HG02943 (cell line): Measurements from ENCODE around the gene UROC1.

Source experiments
- ATAC-seq: cut with Tn5 transposase; IDR thresholded peaks from one replicate; pipeline ENCODE4 v1.9.1; 2021; ENCODE audit warnings: mild to moderate bottlenecking, low read depth, moderate library complexity; ENCODE audit not compliant: unreplicated experiment

The UROC1 gene

GRCh38 chr3:126467611-126467955, 50.0 kb downstream of the UROC1 start:
- ATAC-seq, result no peak

GRCh38 chr3:126466886-126467610, 50.5 kb downstream of the UROC1 start:
- ATAC-seq, result no peak

DNA sequence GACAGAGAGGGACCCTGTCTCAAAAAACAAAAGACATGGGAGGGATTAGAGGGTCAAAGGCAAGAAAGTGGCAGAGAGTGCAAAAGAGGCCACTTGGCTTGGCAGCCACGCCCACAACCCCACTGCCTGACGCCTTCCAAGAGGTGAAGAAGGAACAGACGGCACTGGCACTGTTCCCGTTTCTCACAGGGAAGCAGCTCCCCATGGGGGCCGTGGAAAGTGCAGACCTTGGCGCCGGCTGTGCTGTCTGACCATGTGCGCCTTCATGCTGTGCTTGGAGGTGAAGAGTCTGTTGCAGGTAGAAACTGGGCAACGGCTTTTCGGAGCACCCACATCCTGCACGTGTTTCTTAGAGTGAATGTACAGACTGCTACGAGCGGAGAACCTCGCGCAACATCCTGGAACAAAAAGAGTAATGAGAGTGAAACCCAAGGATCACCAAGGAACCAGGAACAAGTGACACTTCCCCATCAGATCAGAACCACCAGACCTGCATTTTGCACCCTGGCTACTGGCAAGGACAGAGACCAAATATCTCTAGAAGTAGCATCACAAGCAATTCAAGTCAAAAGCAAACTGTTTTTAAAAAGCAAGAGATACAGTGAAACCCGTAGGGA, 51.5 kb downstream of the UROC1 start:
- no peak for ATAC-seq

- ATAC-seq, result no peak
Measured at GRCh38 chr3:126464997-126465396, 52.6 kb downstream of the UROC1 start.

GRCh38 chr3:126464494-126464893, 53.1 kb downstream of the UROC1 start:
- no peak for ATAC-seq

DNA sequence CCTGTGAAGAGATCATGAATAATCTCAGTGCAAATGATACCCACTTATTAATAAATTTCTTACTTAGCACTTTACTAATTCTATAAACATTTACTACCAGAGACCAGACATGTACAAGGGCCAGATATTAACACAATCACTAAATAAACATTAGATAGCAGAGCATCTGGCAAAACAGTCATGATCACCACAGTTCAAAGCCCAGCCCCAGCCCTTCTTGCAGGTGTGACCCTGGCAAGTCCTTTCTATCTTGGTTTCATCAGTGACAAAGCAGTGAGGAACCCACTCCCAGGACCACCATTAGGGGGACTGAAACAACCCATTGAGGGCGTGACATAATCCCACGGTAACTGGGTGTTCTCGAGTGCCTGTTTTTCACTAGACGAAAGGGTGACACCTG, 53.5 kb downstream of the UROC1 start:
- ATAC-seq, result no peak

- ATAC-seq, result no peak
Measured at GRCh38 chr3:126463521-126463920, 54.1 kb downstream of the UROC1 start.

DNA sequence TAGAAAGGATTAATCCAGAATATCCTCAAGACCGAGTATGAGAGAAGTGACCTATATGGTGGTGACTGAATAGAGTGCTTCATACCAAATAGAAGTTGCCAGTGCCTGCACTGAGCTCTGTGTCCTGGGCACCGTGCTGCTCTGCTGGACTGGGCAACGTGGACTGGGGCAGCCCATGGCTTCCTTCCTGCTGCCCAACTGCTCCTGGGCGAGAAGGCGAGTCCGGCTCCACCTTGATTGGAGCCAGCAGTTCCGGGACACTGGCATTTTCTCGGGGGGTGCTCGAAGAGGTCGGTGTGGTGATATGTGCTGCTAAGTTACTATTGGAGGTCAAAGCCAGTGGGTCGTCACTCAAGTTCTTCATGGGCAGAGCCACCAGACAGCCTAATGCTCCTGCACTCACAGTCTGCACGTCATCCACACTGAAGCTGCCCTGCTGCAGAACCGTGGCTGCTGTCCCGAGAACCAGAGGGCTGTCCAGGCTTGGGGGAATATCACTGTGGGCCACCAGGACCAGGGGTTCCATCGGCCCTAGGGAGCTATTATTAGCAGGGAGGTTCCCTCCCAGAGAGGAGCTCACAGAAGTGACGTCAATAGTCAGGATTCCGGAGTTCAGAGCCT, 56.0 kb downstream of the UROC1 start:
- no peak for ATAC-seq

DNA sequence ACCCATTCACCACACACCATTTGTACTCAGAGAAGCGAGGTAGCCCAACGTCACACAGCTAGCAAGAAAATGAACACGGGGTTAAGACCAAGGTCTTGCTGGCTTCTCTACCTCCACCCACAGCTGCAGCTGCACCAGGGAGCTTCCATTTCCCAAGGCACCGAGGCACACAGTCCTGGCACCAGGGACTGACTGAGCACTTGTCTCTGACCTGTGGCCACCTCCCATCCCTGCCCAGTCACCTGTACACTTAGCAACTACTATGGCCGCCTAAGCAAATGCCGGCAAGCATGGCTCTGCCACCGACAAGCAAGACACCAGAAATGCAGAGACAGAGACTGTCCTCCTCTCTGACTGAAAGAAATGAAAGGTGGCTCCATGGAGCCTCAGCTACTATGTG, 57.2 kb downstream of the UROC1 start:
- ATAC-seq, result no peak

DNA sequence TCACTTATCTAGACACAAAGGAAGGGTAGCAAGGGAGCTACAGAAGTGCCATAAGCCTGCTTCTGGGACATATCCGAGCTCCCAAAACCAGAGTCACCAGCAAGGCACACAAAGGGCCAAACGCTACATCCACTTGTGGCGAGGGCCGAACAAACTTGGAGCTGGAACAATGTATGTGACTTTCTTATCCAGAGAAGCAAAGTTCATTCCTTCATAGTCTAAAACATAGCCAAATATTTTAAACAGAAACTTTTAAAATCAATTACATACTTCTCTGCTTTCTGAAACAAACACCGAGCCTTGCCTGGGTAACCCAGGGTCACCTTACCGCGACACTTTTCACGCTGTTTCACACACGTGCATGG, 57.8 kb downstream of the UROC1 start:
- no peak for ATAC-seq

DNA sequence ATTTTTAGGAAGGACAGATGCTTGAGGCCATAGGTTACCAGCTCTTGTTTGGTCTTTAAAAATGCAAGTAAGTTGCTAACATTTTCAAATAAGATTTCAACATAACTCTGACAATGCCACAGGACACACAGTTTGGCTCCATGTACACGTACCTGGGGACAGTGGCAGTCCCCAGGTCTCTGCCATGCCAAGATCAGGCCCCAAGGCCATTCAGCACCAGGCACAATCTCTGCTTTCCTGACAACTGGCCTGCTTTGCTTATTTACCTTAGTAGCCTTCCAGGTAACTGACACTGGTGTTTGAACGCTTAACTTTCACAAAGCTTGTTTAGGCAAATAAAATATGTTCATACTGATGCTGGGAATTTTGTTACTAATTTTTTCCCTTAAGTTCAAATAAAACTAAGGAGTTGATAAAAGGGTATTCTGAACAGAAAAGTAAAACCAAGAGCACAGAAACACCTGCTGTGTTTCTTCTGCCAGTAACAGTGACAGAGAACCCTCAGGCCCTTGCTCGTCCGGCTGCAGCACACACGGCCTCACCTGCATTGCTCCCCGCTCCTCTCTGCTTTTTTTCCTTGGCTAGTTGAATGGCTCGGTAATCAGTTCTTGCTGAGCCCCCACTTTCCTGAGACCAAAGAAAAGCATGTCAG, 58.3 kb downstream of the UROC1 start:
- ATAC-seq, result no peak

- no peak for ATAC-seq
Measured at GRCh38 chr3:126456766-126457388, 60.7 kb downstream of the UROC1 start.

DNA sequence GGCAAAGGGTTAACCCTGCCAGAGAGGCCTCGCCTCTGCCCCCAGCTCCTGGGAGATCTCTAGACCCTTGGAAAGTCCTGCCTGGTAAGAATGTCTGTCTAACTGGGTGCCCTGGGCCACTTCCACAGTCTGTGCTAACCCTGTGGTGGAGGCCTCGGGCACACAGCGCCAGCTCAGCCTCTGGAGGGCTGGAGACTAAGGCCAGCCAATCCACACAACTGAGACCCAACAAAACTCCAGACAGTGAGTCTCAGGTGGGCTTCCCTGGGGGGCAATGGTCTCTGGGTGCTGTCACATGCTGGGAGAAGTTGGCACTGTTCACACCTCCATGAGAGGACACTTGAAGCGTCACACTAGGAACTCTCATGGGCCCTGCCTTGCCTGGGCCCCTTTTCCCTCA, 61.4 kb downstream of the UROC1 start:
- no peak for ATAC-seq

- no peak for ATAC-seq
Measured at GRCh38 chr3:126454437-126455198, 63.0 kb downstream of the UROC1 start.

GRCh38 chr3:126454025-126454424, 63.5 kb downstream of the UROC1 start:
- ATAC-seq, result no peak

- ATAC-seq, result no peak
Measured at GRCh38 chr3:126452213-126452612, 65.4 kb downstream of the UROC1 start.

DNA sequence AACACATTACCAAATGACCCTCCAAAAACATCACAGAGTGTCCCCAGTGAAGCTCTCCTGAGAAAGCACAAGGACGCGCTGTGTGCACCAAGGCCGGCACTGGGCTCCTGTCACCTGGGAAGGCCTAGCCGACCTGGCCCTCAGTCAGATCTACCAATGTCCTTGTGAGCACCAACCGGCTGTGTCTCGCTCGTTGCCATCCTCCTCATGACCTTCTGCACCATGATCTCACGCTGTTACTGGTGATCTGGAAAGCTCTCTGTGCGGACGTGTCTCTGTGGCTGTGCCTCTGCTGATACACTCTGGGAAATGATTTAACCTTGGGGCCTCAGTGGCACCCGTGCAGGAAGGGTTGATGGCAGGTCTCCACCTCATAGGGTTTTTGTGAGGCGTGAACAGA, 66.1 kb downstream of the UROC1 start:
- no peak for ATAC-seq

GRCh38 chr3:126450744-126451143, 66.8 kb downstream of the UROC1 start:
- ATAC-seq, result no peak

DNA sequence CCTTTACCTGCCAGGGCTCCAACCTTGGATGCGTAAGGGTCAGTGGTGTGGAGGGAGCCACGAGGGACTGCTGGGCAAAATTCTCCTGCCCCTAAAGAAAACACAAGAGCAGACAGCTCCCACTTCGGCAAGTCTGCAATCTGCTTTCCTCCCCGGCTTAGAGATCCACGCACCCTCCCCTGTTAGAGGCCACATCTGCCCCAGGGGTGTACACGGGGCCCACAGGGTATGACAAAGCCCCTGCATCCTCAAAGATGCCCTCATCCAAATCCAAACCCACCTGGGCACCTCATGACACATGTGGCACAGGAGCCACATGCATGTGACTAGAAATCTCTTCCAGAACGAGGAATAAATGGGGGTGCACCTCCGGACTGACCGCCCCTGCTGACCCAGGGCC, 67.4 kb downstream of the UROC1 start:
- ATAC-seq, result no peak

GRCh38 chr3:126449621-126450051, 67.9 kb downstream of the UROC1 start:
- no peak for ATAC-seq

- ATAC-seq, result no peak
Measured at GRCh38 chr3:126448893-126449180, 68.7 kb downstream of the UROC1 start.
